ENCODE data around the gene PPP1R13B.

DNA sequence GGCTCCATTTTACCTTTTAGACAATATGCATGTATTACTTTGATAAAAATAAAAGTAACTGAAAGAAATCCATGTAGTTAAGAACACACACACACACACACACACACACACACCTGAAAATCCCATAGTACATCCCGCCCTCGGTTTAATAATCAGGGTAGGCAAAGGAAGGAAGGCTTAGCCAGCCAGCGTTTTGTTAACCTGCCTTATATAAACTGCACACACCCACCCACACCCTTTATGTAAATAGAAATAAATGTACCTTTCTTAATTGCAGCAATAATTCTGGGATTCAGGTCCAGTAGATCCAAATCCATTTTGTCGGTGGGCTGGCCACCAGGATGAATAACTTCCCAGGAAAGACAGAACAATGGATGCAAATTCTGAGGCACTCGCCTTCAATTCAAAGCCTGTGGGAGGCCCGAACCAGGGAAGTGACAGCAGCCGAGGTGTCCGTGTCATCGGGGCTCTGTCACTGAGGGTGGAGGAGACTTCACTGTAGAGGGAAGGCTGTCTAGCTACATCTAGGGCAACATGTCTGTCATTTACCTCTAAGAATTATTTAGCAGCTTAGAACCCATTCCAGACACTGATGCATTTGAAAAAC, 136.5 kb downstream of the PPP1R13B start:
- TF ChIP-seq, protein P1, sequence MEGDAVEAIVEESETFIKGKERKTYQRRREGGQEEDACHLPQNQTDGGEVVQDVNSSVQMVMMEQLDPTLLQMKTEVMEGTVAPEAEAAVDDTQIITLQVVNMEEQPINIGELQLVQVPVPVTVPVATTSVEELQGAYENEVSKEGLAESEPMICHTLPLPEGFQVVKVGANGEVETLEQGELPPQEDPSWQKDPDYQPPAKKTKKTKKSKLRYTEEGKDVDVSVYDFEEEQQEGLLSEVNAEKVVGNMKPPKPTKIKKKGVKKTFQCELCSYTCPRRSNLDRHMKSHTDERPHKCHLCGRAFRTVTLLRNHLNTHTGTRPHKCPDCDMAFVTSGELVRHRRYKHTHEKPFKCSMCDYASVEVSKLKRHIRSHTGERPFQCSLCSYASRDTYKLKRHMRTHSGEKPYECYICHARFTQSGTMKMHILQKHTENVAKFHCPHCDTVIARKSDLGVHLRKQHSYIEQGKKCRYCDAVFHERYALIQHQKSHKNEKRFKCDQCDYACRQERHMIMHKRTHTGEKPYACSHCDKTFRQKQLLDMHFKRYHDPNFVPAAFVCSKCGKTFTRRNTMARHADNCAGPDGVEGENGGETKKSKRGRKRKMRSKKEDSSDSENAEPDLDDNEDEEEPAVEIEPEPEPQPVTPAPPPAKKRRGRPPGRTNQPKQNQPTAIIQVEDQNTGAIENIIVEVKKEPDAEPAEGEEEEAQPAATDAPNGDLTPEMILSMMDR (tag by site-specific recombination; IDR thresholded peaks at IDR 0.05) = no peak
- no peak for TF ChIP-seq ZNF302 (tag by site-specific recombination; IDR thresholded peaks at IDR 0.05; ENCODE audit: low read depth)
- TF ChIP-seq, protein P2, sequence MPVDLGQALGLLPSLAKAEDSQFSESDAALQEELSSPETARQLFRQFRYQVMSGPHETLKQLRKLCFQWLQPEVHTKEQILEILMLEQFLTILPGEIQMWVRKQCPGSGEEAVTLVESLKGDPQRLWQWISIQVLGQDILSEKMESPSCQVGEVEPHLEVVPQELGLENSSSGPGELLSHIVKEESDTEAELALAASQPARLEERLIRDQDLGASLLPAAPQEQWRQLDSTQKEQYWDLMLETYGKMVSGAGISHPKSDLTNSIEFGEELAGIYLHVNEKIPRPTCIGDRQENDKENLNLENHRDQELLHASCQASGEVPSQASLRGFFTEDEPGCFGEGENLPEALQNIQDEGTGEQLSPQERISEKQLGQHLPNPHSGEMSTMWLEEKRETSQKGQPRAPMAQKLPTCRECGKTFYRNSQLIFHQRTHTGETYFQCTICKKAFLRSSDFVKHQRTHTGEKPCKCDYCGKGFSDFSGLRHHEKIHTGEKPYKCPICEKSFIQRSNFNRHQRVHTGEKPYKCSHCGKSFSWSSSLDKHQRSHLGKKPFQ (tag by site-specific recombination; IDR thresholded peaks at IDR 0.05) = no peak

Measured in HEK293 (cell line).